OCI-LY7 (cell line): ENCODE data around the gene SCPEP1.

Experiments used
- CTCF ChIP-seq: fragments of 200-600 bp; sonication (generic); conservative IDR thresholded peaks from 2 replicates; pipeline ENCODE4 v1.5.1; 2014; ENCODE audit warnings: mild to moderate bottlenecking, antibody characterized with exemption, low read length, moderate library complexity, mixed read lengths
- EZH2phosphoT487 ChIP-seq: fragments of 200-600 bp; sonication (generic); IDR thresholded peaks from 2 replicates; pipeline ENCODE4 v1.6.1; 2018; ENCODE audit warnings: low read depth, borderline replicate concordance, mild to moderate bottlenecking, mixed run types, antibody characterized with exemption, low read length, moderate library complexity, mixed read lengths

- TF ChIP-seq CTCF (no peak), EZH2phosphoT487 (no peak)
These were observed 41.1 kb upstream of the SCPEP1 start for GRCh38 chr17:56936697-56937322.
